ENCODE data around the gene MRPS9.
A peak's percentile ranks its signal among the peaks of the same experiment; 100 is the strongest.

Gene MRPS9

DNA sequence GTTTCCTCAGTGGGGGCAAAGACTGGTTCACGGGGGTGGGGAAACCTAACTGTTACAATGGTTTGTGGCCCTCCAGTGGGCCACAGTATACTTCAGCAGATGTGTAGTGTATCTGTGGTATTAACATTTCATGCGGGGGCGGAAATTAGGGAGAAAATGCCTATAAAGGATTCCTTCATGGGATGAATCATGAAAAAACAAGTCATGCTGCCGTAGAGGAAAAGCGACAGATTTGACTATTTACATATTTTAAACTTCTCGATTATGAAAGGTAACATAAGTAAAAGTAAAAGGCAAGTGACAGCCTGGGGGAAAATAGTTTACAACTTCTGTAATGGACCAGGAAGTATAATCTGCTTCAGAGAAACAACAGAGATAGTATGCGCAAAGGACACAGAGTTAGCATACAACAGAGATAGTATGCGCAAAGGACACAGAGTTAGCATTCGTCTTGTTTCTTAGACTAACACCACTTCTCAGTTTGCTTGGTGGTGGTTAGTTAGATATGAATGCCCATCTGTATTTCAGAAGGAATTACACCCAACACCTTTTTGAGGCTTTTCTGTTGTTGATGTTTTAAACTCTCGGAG is 41.1 kb downstream of the MRPS9 start:
- DNase-seq (ENCODE audit: low spot score) = no peak

- DNase-seq (ENCODE audit: low spot score) = no peak
These were observed 42.6 kb downstream of the MRPS9 start for GRCh38 chr2:105080461-105080860.

GRCh38 chr2:105081006-105081601 is 43.2 kb downstream of the MRPS9 start:
- peak; percentile 57 for DNase-seq (ENCODE audit: low spot score)

DNA sequence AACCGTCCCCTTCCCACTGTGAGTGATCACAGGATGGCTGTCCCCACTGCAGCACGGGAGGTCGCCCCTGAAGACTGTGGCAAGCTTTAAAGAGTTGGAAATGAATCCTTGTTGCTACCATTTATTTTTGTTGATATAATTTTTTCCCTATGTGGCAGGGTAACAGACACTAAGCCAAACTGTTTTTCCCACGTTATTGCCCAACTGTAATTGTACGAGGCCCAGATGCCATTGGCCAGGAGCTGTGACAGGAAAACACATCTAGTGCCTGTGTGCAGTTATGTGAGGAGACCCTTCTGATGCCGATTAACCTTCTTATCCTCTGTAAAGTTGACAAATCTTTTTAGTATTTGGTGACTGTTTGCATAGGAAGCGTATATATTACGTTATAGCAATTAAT is 44.2 kb downstream of the MRPS9 start:
- DNase-seq (ENCODE audit: low spot score) = no peak

- no peak for DNase-seq (ENCODE audit: low spot score)
These were observed 47.7 kb downstream of the MRPS9 start for GRCh38 chr2:105085525-105085924.

GRCh38 chr2:105087273-105087672 is 49.4 kb downstream of the MRPS9 start:
- DNase-seq (ENCODE audit: low spot score) = no peak

GRCh38 chr2:105090091-105090490 is 52.2 kb downstream of the MRPS9 start:
- DNase-seq (ENCODE audit: low spot score) = no peak

GRCh38 chr2:105092797-105093196 is 54.9 kb downstream of the MRPS9 start:
- DNase-seq (ENCODE audit: low spot score) = no peak

GRCh38 chr2:105099153-105099552 is 61.3 kb downstream of the MRPS9 start:
- no peak for DNase-seq (ENCODE audit: low spot score)

GRCh38 chr2:105100046-105100840 is 62.4 kb downstream of the MRPS9 start:
- no peak for DNase-seq (ENCODE audit: low spot score)

DNA sequence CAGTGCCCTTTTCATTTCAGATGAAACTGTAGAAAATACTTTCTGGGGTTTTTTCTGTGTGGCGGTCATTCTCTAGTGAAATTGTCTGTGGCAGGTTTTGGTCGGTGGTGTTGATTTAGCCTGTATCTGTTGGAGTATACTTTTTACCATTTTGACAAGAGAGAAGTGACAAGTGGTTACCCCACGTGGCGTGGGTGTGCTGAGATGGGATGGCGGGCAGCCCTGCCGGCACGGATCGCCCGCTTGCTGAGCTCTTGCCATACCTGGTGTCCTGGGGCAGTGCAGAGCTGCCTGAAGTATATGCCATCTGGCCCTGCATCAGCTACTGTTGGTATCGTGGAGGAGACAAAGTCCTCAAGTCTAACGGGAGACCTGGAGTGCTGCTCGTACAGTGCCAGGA is 64.1 kb downstream of the MRPS9 start:
- no peak for DNase-seq (ENCODE audit: low spot score)

GRCh38 chr2:105102963-105103421 is 65.1 kb downstream of the MRPS9 start:
- no peak for DNase-seq (ENCODE audit: low spot score)

DNA sequence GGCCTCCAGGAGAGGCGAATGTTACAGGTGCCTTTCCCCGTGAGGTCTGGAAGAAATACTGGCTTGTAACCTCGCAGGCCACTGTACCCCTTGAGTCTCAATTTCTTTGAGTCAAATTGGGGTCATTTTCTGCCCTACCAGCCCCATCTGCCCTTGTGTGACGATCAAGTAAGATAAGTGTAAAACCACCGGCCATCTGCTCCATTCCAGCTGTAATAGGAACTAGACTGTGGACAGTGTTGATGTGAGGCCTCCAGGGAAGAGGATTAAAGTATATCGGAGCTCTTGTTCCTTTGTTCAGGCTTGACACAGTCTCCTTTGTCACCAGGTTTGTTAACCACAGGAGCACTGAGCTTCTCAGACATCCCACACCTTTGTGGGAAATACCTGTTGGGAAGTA is 65.6 kb downstream of the MRPS9 start:
- no peak for DNase-seq (ENCODE audit: low spot score)

DNA sequence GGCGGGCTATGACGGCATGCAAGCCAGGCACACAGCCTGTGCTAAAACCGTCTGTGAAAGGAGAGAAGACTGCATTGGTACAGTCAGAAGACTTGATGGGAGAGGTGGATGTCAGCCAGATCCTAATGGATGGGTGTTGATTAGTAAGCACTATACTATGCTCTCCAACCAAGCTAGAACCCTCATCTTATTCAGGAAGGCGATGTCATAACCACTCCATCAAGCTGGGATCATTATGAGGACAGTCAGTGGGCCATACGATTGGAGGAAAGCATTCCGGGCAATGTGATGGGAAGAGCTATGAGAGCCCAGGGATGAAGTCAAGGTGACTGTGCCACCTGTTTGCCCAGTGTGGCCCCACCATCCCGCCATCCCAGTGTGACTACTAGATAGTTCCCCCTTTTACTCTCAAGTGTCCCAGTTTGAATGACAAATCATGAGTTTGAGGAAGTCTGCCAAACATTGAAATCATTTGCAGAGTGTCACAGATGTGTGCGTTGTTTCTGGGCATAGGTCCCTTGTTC is 66.4 kb downstream of the MRPS9 start:
- no peak for DNase-seq (ENCODE audit: low spot score)

GRCh38 chr2:105110295-105110829 is 72.5 kb downstream of the MRPS9 start:
- no peak for DNase-seq (ENCODE audit: low spot score)

- no peak for DNase-seq (ENCODE audit: low spot score)
These were observed 73.7 kb downstream of the MRPS9 start for GRCh38 chr2:105111365-105112150.

GRCh38 chr2:105112345-105112744 is 74.5 kb downstream of the MRPS9 start:
- DNase-seq (ENCODE audit: low spot score) = no peak

GRCh38 chr2:105113616-105114291 is 75.9 kb downstream of the MRPS9 start:
- no peak for DNase-seq (ENCODE audit: low spot score)

DNA sequence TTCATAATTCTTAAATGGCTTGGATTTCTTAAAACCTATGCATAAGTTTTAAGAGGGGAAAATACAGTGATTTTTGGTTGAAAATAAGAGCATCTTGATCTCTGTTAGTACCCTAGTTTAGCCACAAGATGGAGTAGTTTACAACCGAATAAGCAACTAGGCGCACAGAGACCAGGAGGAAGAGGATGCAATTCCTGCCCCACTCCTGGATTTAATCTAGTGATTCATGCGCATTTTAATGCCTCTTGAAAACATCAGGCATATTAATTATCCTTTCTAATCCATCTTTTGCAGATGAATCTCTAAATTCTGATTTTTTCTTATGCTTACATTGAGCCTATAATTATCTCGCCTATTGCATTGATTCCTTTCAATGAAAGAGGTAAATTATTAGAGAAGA is 76.7 kb downstream of the MRPS9 start:
- DNase-seq (ENCODE audit: low spot score) = no peak

GRCh38 chr2:105116348-105116747 is 78.5 kb downstream of the MRPS9 start:
- no peak for DNase-seq (ENCODE audit: low spot score)

DNA sequence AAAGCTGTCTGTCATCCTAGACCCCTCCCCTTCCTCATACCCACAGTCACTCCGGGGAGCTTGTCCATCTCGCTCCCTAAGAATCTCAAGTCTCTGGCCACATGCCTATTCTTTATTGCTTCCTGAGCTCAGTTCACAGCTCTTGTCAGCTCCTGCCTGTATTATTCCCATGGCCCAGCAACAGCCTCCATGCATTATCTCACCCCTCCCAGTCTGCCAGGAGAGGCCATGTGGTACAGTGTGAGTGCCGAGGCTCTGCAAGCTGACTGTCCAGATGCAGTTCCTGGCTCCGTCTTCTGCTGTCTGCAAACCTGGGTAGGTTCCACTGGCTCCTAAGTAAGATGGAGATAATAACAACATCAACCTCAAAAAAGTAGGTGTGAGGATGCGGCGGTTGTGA is 79.7 kb downstream of the MRPS9 start:
- no peak for DNase-seq (ENCODE audit: low spot score)
